GM18511 (cell line): ENCODE measurements around the gene FHOD1.

Experiments used
- ATAC-seq: cut with Tn5 transposase; IDR thresholded peaks from one replicate; pipeline ENCODE4 v1.9.1; 2021; ENCODE audit warnings: mild to moderate bottlenecking, moderate library complexity; ENCODE audit not compliant: unreplicated experiment

Gene FHOD1

DNA sequence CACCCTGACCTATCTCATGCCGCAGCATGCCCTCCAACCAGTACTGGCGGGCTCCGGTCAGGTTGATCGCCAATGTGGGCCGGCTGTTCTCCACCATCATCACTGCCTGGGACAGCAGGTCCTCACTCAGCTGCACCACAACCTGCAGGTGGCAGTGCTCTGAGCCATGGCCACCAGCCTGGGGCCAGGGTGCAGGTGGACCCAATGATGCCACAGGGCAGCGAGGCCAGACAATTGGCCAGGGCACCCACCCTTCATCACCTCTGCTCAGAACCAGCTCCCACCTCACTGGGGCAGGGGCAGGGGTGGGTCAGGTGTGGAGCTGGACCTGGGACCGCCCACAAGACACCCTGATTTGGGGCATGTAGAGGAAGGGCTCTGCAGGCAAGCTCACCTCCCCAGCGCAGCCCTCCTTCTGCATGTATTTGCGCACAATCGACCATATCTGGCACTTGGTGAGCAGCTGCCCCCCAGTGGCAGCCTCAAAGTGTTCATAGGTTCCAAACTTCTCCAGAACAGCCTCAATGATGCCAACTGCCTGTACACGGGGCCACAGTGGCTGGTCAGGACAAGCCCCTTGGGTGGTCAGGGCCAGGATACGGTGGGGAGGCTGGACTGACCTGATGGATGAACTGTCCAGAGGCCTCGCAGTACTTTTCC is 67.7 kb downstream of the FHOD1 start:
- no peak for ATAC-seq
